ENCODE data around the gene KLHL13.

- TF ChIP-seq POLR2A (IDR thresholded peaks at IDR 0.05) (no peak), CTCF (IDR thresholded peaks at IDR 0.05) (no peak)
These were observed 40.5 kb upstream of the KLHL13 start for GRCh38 chrX:118156953-118157608.
